ENCODE results near the gene CHST14.

CHST14 gene

DNA sequence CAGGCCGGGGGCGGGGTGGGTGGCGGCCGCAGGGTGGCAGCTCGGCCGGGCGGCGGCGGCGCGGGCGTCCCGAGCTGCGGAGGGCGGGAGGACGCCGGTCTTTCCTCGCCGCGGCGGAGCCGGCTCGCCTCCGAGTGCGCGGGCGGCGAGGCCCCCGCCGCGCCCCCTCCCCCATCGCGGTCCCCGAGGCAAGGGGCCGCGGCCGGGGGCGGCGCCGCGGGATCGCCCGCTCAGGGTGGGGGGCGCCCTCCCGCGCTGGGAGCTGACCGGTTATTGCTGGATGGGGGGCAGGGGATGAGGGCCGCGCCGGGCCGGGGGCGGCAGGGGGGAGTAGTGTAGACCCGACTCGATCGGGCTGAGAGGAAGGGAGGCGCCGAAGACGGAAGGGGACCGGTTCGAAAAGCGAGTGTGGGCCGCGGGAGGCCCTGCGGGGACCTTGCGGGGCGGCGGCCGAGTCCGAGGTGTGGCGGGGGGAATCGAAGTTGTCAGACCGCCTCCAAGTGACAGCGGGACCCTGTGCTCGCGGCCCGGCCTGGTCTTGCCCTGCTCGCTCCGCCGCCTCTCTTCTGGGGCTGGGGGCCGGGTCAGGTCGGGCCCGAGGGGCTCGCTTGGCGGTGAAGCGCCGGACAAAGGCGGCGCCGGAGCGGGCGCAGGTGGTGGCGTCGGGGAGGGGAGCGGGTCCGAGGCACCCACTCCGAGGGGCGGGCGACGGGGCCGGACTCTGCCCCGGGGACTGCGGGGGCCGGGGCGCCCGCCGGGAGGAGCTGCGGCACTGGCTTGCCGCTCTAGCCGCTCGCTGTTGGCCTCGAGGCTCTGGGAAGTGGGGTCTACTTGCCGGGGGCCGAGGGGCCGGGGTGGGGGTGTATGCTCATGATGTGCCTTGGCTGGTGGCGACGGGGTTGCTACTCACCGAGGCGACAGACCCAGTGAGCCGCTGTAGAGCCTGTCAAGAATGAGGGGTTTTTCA lies 28.9 kb upstream of the CHST14 start:
- TF ChIP-seq, protein P1, sequence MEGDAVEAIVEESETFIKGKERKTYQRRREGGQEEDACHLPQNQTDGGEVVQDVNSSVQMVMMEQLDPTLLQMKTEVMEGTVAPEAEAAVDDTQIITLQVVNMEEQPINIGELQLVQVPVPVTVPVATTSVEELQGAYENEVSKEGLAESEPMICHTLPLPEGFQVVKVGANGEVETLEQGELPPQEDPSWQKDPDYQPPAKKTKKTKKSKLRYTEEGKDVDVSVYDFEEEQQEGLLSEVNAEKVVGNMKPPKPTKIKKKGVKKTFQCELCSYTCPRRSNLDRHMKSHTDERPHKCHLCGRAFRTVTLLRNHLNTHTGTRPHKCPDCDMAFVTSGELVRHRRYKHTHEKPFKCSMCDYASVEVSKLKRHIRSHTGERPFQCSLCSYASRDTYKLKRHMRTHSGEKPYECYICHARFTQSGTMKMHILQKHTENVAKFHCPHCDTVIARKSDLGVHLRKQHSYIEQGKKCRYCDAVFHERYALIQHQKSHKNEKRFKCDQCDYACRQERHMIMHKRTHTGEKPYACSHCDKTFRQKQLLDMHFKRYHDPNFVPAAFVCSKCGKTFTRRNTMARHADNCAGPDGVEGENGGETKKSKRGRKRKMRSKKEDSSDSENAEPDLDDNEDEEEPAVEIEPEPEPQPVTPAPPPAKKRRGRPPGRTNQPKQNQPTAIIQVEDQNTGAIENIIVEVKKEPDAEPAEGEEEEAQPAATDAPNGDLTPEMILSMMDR (IDR thresholded peaks at IDR 0.05): no peak
- Histone ChIP-seq H3K4me3 (peak overlapping the region; percentile 99), H3K27ac (peak overlapping the region; percentile 23 to 82)
- DNase-seq (ENCODE audit: low spot score): no peak

DNA sequence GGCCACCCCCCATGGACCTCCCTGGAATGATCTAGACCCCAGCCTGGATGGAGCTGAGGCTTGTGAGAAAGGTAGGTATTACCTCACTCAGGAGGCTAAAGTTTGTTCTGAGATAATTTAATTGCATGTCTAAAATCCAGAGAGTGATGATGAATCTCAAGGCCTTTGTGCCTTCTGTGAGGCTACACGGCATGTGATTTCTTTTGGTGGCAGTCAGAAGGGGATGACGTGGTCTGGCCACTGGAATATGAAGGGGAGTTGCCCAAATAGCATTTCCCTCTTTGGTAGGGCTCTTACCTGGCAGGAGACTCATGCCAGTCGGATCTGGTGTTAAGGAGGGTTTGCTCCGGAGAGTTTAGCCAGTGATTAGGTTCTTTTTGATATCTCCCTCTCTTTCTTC lies 27.5 kb upstream of the CHST14 start:
- no peak overlapping the region for H3K27ac ChIP-seq
- DNase-seq (ENCODE audit: low spot score): no peak
- no peak overlapping the region for H3K4me3 ChIP-seq
- TF ChIP-seq, protein P1 (IDR thresholded peaks at IDR 0.05): no peak

DNA sequence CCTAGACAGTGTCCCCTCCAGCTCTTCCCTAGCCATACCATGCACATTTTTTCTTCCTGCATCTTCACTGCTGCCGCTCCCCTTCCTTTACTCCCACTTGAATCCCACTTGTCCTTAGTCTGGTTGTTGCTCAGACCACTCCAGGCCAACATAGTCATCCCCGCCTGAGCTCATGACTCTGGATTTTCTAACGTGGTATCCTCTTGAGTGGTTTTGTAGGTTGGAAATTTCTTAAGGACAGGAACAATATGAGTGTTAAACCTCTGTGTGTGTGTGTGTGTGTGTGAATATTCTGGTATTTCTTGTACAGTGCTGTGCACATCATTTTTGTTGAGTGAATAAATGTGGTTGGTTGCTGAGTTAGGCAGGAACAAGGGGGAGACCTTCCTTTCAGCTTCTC lies 26.9 kb upstream of the CHST14 start:
- TF ChIP-seq, protein P1 (IDR thresholded peaks at IDR 0.05): no peak
- no peak overlapping the region for H3K27ac ChIP-seq
- DNase-seq (ENCODE audit: low spot score): no peak
- no peak overlapping the region for H3K4me3 ChIP-seq

DNA sequence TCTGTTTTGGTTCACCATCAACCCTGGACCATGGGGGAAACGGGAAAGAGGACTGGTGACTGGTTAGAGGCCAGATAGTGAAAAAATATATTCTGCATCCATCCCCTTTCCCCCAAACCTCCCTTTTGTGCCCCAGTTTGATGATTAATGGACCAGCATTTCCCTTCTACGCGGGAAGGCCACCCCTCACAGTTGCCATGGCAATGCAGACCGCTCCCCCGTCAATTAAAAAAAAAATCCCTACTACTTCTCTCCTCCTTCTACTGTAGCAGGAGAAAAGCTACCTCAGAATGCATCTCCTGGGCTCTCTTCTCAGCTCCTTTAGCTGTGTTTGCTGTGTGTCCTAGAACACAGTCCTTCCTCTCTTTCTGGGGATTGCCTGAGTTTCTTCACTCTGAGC lies 26.0 kb upstream of the CHST14 start:
- no peak overlapping the region for H3K27ac ChIP-seq
- DNase-seq (ENCODE audit: low spot score): no peak
- TF ChIP-seq, protein P1 (IDR thresholded peaks at IDR 0.05): no peak
- H3K4me3 ChIP-seq: no peak overlapping the region

DNA sequence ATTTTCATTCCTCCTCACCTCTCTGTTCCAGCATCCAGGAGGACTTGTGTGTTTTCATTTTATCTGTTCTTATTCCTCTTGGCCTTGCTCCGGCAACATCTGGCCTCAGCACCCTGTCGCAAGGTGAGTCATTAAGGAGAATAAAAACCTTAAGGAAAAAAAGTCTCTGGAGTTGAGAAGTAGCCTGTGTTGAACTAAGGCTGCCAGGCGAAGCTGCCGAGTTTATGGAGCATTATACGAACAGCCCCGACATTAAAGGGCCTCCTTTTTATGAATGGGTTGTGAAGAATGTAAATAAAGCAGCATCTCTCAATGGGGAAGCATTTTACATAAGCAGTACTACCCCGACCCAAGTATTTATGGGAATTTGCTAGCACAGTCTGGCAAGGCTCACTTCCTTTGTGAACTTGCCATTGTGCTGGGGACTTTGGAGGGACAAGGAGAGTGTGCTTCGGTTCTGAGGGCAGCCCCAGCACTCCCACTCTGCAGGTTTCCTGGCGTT lies 25.3 kb upstream of the CHST14 start:
- Histone ChIP-seq H3K27ac (no peak overlapping the region), H3K4me3 (no peak overlapping the region)
- no peak for DNase-seq (ENCODE audit: low spot score)
- TF ChIP-seq, protein P1 (IDR thresholded peaks at IDR 0.05): no peak

DNA sequence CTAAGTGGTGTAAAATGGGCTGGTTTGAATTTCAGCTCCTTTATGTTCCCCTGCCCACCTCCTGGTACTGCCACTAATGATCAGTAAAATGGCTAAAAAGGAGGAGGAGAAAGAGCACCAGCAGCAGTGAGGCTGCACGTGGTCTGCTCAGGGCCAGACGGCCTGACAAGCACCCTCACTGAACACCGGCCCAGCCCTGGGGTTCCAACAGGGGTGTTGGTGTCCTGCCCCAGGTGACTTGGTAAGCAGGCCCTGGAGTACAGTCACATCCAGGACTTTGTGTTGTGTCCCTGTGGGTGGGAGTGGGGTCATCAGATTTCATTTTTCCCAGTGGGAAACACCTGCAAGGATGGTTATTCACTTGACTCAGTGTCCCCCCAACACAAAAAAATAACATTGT lies 24.6 kb upstream of the CHST14 start:
- Histone ChIP-seq H3K27ac (no peak overlapping the region), H3K4me3 (no peak overlapping the region)
- DNase-seq (ENCODE audit: low spot score): no peak
- TF ChIP-seq, protein P1 (IDR thresholded peaks at IDR 0.05): no peak

DNA sequence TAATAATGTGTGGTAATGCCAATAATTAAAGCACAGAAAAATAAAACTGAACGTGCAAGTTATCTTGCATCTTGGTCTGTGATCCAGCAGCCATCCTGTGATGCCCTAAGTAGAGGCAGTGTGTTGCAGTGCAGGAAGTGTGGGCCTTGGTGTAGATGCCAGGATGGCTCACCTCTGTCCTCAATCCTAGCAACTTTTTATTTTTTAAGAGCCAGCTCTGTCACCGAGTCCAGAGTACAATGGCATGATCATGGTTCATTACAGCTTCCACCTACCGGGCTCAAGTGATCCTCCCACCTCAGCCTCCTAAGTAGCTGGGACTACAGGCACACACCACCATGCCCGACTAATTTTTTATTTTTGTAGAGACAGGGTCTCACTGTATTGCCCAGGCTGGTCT lies 22.4 kb upstream of the CHST14 start:
- Histone ChIP-seq H3K27ac (no peak overlapping the region), H3K4me3 (no peak overlapping the region)
- no peak for DNase-seq (ENCODE audit: low spot score)
- TF ChIP-seq, protein P1 (IDR thresholded peaks at IDR 0.05): no peak
